B cell (primary cell): ENCODE results near the gene HARBI1.

ENCODE experiments used
- CTCF ChIP-seq: fragments of 200-600 bp; IDR thresholded peaks from one replicate; pipeline ENCODE4 v1.8.0; 2022; ENCODE audit warnings: antibody characterized with exemption, mild to moderate bottlenecking
- EZH2 ChIP-seq: IDR thresholded peaks from 2 replicates; pipeline ENCODE4 v1.6.1; 2012; ENCODE audit warnings: borderline replicate concordance, low read depth, mild to moderate bottlenecking, moderate library complexity, low read length; ENCODE audit not compliant: insufficient read depth, poor library complexity, severe bottlenecking

- no peak for TF ChIP-seq EZH2
- no peak for TF ChIP-seq CTCF
These were observed 1.8 kb upstream of the HARBI1 start for GRCh38 chr11:46618837-46619236.
